Vein endothelial cell (primary cell): ENCODE data around the gene NSMCE3. TPM values are rescaled to one million over a fixed set of nuclear protein-coding genes. Genes with fewer than 3 reads are reported as not detected.

Source experiments
- small RNA-seq: library from RNA; depleted of rRNA; stranded (forward); fragments of <200 nt; gene quantifications from one replicate; pipeline ENCODE3, GENCODE V24; 2012
- total RNA-seq: library from RNA; depleted of rRNA; stranded (reverse); fragments of >200 nt; gene quantifications from 2 replicates; pipeline ENCODE4 v1.2.3, GENCODE V29; 2012

The NSMCE3 gene
- total RNA-seq = 7.8 and 8.5 TPM in 2 replicates

GRCh38 chr15:29269485-29270168 lies at the start of gene NSMCE3:
NSMCE3 (minus strand) TSS chr15:29269822; CDS start chr15:29269705, 117 bp downstream.

Small RNA genes within 50 kb of the gene (small RNA-seq; reads per million reads assigned to genes)
- not detected for gene RF00201
